ENCODE results near the gene SYNGAP1. TPM values are rescaled to one million over a fixed set of nuclear protein-coding genes. Genes with fewer than 3 reads are reported as not detected.

The SYNGAP1 gene
- total and polyA plus RNA-seq, 9 of the 15 experiments (the other 6 are each of a cell fraction or from before 2014, with no cell fraction given), result 0.01 to 22.8 (median 3.2) TPM

DNA sequence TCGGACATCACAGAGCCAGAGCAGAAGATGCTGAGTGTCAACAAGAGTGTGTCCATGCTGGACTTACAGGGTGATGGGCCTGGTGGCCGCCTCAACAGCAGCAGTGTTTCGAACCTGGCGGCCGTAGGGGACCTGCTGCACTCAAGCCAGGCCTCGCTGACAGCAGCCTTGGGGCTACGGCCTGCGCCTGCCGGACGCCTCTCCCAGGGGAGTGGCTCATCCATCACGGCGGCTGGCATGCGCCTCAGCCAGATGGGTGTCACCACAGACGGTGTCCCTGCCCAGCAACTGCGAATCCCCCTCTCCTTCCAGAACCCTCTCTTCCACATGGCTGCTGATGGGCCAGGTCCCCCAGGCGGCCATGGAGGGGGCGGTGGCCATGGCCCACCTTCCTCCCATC, 23.2 kb downstream of the SYNGAP1 start:
- ATAC-seq (no peak), FAIRE-seq (no peak), DNase-seq (ENCODE audit: extremely low read depth in 1 of 4, low spot score in 3 of 4) (no peak)
- no peak overlapping the region for H3K4me2 ChIP-seq (ENCODE audit: insufficient read depth, low read length)
- no peak for TF ChIP-seq BACH1 (tag; IDR thresholded peaks at IDR 0.05)
- TF ChIP-seq, protein P1, sequence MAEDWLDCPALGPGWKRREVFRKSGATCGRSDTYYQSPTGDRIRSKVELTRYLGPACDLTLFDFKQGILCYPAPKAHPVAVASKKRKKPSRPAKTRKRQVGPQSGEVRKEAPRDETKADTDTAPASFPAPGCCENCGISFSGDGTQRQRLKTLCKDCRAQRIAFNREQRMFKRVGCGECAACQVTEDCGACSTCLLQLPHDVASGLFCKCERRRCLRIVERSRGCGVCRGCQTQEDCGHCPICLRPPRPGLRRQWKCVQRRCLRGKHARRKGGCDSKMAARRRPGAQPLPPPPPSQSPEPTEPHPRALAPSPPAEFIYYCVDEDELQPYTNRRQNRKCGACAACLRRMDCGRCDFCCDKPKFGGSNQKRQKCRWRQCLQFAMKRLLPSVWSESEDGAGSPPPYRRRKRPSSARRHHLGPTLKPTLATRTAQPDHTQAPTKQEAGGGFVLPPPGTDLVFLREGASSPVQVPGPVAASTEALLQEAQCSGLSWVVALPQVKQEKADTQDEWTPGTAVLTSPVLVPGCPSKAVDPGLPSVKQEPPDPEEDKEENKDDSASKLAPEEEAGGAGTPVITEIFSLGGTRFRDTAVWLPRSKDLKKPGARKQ (CRISPR knock-in tag; IDR thresholded peaks at IDR 0.05), result no peak
- TF ChIP-seq POLR2G (IDR thresholded peaks at IDR 0.05; ENCODE audit: low read depth, low read length), result peak; percentile 52; the same call in 1 of the 2 replicates
- TF ChIP-seq SMARCE1 (IDR thresholded peaks at IDR 0.05), result no peak
- no TSS peak for BruUV-seq (replicated peaks)
- H3K4me1 ChIP-seq (replicated peaks in 1 of 2; ENCODE audit: control insufficient read depth in 2 of 2, insufficient read depth in 2 of 2, low read length in 2 of 2), result peaks cover 19 to 32% of the 10 kb centered on the region in 2 experiments
- no peak overlapping the region for H2AFZ ChIP-seq (ENCODE audit: low read depth, low read length)
- WGBS (ENCODE audit: insufficient coverage, low coverage, missing lambda C conversion rate), result 88% methylated on average over 17 of the region's 17 CpGs
- in situ Hi-C loops (cut with MboI), result no loop called here
- H3K27me3 ChIP-seq (ENCODE audit: control insufficient read depth in 2 of 2, insufficient read depth in 2 of 2, low read length in 2 of 2), result no peaks in the 10 kb centered on the region
- no peak overlapping the region for H3K9ac ChIP-seq (ENCODE audit: insufficient read depth in 1 of 2, low read depth in 2 of 2, low read length in 2 of 2)
- no peaks in the 10 kb centered on the region for H3K9me3 ChIP-seq (replicated peaks; ENCODE audit: control insufficient read depth, insufficient read depth, low read depth, low read length)
- no peaks in the 10 kb centered on the region for H3K79me2 ChIP-seq (ENCODE audit: control insufficient read depth, insufficient read depth, low read length)
- no peak overlapping the region for H3K4me3 ChIP-seq
- intact Hi-C loops (cut with micrococcal nuclease), result no loop called here
- H3K36me3 ChIP-seq (ENCODE audit: control insufficient read depth, insufficient read depth, low read length), result peaks cover 74% of the 10 kb centered on the region
- ChIA-PET POLR2A (no interaction called here), CTCF (ENCODE audit: low intra/inter-chr PET ratio) (interaction anchor here (0.6 kb wide), 1 partner anchor 8 kb away, joined by 3 read pairs; no protein-coding TSS in a partner anchor)
- no peaks in the 10 kb centered on the region; the same call in 1 of the 2 replicates for H4K20me1 ChIP-seq (replicated peaks; ENCODE audit: control insufficient read depth, insufficient read depth, low read length)
- no peak overlapping the region for H3K27ac ChIP-seq (ENCODE audit: extremely low read depth, low read depth, low read length)
- H3K9me1 ChIP-seq (ENCODE audit: control insufficient read depth, insufficient read depth, low read length), result peaks cover 3% of the 10 kb centered on the region
